HUES48 (cell line): ENCODE results near the gene EXOSC10.

Experiments used
- H3K27ac ChIP-seq: one replicate; pipeline ENCODE4 v1.7.0; 2013; ENCODE audit warnings: low read depth, low read length, inconsistent platforms
- H3K27me3 ChIP-seq: 2 replicates; pipeline ENCODE4 v1.6.1; 2013; ENCODE audit warnings: mild to moderate bottlenecking, low read length; ENCODE audit not compliant: control insufficient read depth, insufficient read depth
- H3K36me3 ChIP-seq: 2 replicates; pipeline ENCODE4 v1.6.1; 2013; ENCODE audit warnings: low read length; ENCODE audit not compliant: control insufficient read depth, insufficient read depth
- H3K4me1 ChIP-seq: 2 replicates; pipeline ENCODE4 v1.6.1; 2013; ENCODE audit warnings: mild to moderate bottlenecking, low read length; ENCODE audit not compliant: control insufficient read depth, insufficient read depth
- H3K4me3 ChIP-seq: 2 replicates; pipeline ENCODE4 v1.5.1; 2013; ENCODE audit warnings: mild to moderate bottlenecking, low read depth, low read length
- H3K9ac ChIP-seq: 2 replicates; pipeline ENCODE4 v1.6.1; 2013; ENCODE audit warnings: mild to moderate bottlenecking, low read depth, low read length, moderate library complexity
- H3K9me3 ChIP-seq: 2 replicates; pipeline ENCODE4 v1.6.1; 2013; ENCODE audit warnings: low read length; ENCODE audit not compliant: control insufficient read depth, insufficient read depth

Gene EXOSC10

DNA sequence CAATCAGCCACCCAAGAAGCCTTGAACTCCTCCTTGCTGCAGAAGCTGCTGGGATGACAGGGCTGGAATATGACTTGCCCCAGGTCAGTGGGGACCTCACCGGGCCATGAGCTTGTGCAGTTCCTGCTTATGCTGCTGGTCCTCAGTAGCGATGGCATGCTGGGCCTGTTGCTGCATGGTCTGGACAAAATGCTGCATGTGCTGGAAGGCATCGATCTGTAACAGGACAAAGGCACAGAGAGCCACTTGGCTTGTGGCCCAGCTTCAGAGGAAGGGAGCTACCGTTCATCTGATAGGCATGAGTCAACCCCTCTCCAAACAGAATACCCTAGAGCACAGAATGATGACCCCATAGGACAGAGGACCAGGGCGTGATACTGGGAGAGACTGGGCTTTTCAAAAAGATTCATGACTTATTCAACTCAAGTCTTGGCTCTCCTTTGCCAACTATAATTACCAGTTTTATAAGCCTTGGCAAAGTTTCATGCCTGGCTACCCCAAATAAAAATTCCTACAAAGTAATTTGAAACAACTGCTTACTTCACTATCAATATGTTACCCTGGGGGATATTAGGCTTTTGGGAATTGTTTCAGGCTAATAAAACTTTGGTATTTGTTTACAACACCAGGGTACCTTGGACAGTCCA lies 34.7 kb upstream of the EXOSC10 start:
- no peak overlapping the region for H3K27ac ChIP-seq
- H3K27me3 ChIP-seq: no peaks in the 10 kb centered on the region
- peaks cover 87% of the 10 kb centered on the region for H3K36me3 ChIP-seq
- no peaks in the 10 kb centered on the region for H3K9me3 ChIP-seq
- H3K4me3 ChIP-seq: no peak overlapping the region
- no peak overlapping the region for H3K9ac ChIP-seq
- H3K4me1 ChIP-seq: no peaks in the 10 kb centered on the region

GRCh38 chr1:11132563-11133293 lies 33.1 kb upstream of the EXOSC10 start:
- no peaks in the 10 kb centered on the region for H3K4me1 ChIP-seq
- H3K36me3 ChIP-seq: peaks cover 87% of the 10 kb centered on the region
- no peak overlapping the region for H3K9ac ChIP-seq
- H3K27me3 ChIP-seq: no peaks in the 10 kb centered on the region
- H3K27ac ChIP-seq: no peak overlapping the region
- H3K4me3 ChIP-seq: no peak overlapping the region
- no peaks in the 10 kb centered on the region for H3K9me3 ChIP-seq

GRCh38 chr1:11131816-11132215 lies 32.1 kb upstream of the EXOSC10 start:
- H3K9me3 ChIP-seq: no peaks in the 10 kb centered on the region
- H3K27me3 ChIP-seq: no peaks in the 10 kb centered on the region
- no peak overlapping the region for H3K4me3 ChIP-seq
- H3K4me1 ChIP-seq: no peaks in the 10 kb centered on the region
- no peak overlapping the region for H3K9ac ChIP-seq
- peaks cover 89% of the 10 kb centered on the region for H3K36me3 ChIP-seq
- H3K27ac ChIP-seq: no peak overlapping the region

GRCh38 chr1:11130406-11130805 lies 30.7 kb upstream of the EXOSC10 start:
- Histone ChIP-seq H3K36me3 (peaks cover 96% of the 10 kb centered on the region), H3K9ac (no peak overlapping the region), H3K4me1 (no peaks in the 10 kb centered on the region), H3K27me3 (no peaks in the 10 kb centered on the region), H3K4me3 (no peak overlapping the region), H3K27ac (no peak overlapping the region), H3K9me3 (no peaks in the 10 kb centered on the region)

DNA sequence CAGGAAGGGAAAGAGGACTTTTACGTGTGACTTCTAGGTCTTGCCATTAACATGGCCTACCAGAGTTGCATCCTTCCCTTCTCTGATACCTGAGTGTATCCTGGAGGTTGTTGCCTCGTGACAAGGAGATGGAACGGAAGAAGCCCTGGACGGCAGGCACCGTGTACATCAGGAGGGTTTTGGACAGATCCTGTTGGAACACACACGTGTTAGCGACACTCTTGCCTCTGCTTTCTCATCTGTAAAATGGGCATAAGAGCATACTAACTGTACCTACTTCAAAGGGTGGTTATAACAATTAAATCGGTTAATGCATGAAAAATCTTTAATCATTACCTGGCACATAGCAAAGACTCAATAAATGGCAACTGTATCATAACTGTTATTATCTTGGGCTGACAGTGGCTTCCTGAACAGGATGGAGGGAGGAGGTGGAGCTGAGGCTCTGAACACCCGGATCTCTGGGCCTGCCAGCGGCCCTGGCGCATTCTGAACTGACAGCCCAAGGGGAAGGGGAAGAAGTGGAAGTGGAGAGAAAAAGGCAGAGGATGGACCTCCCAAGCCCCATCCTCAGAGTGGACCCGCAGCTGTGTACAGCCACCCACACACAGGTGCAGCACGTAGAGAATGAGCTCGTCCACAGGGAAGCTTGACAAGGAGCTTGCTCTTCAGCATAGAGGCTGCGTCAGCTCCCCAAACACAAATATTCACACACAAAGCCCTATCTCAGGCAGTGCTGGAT lies 30.2 kb upstream of the EXOSC10 start:
- Histone ChIP-seq H3K4me3 (no peak overlapping the region), H3K36me3 (peaks cover 97% of the 10 kb centered on the region), H3K27me3 (no peaks in the 10 kb centered on the region), H3K4me1 (no peaks in the 10 kb centered on the region), H3K9ac (no peak overlapping the region), H3K27ac (no peak overlapping the region), H3K9me3 (no peaks in the 10 kb centered on the region)

- Histone ChIP-seq H3K9me3 (no peaks in the 10 kb centered on the region), H3K27ac (no peak overlapping the region), H3K36me3 (peaks cover 92% of the 10 kb centered on the region), H3K4me1 (no peaks in the 10 kb centered on the region), H3K4me3 (no peak overlapping the region), H3K9ac (no peak overlapping the region), H3K27me3 (no peaks in the 10 kb centered on the region)
Observed at GRCh38 chr1:11126569-11126968, 26.9 kb upstream of the EXOSC10 start.

DNA sequence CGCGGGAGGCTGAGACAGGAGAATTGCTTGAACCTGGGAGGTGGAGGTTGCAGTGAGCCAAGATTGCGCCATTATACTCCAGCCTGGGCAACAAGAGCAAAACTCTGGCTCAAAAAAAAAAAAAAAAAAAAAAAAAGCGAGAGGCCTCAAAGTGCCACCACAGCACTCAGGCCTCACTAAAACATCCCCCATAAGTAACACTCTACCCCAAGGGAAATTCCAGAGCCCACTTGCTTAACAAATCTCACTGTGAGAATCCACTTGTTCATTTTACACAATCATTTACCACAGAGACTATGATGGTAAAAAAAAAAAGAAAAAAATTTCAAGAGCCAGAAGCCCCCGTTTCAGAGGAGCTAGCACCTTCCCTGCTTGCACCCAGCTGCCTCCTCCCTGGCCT lies 26.3 kb upstream of the EXOSC10 start:
- Histone ChIP-seq H3K36me3 (peaks cover 92% of the 10 kb centered on the region), H3K27ac (no peak overlapping the region), H3K4me1 (no peaks in the 10 kb centered on the region), H3K4me3 (no peak overlapping the region), H3K9me3 (no peaks in the 10 kb centered on the region), H3K9ac (no peak overlapping the region), H3K27me3 (no peaks in the 10 kb centered on the region)

GRCh38 chr1:11124965-11125364 lies 25.3 kb upstream of the EXOSC10 start:
- H3K9me3 ChIP-seq: no peaks in the 10 kb centered on the region
- no peak overlapping the region for H3K9ac ChIP-seq
- no peaks in the 10 kb centered on the region for H3K4me1 ChIP-seq
- peaks cover 90% of the 10 kb centered on the region for H3K36me3 ChIP-seq
- no peaks in the 10 kb centered on the region for H3K27me3 ChIP-seq
- H3K27ac ChIP-seq: no peak overlapping the region
- H3K4me3 ChIP-seq: no peak overlapping the region

DNA sequence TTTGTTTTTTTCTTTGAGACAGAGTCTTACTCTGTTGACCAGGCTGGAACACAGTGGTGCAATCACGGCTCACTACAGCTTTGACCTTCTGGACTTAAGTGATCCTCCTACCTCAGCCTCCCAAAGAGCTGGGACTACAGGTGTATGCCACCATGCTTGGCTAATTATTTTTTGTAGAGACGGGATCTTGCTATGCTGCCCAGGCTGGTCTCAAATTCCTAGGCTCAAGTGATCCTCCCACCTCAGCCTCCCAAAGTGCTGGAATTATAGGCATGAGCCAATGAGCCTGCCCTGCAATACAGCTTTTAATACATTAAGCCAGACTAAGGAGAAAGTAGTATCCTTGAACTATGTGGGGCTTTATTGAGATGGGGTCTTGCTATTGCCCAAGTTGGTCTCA lies 16.6 kb upstream of the EXOSC10 start:
- Histone ChIP-seq H3K9ac (no peak overlapping the region), H3K36me3 (peaks cover 81% of the 10 kb centered on the region), H3K4me3 (no peak overlapping the region), H3K27me3 (no peaks in the 10 kb centered on the region), H3K9me3 (no peaks in the 10 kb centered on the region), H3K4me1 (no peaks in the 10 kb centered on the region), H3K27ac (no peak overlapping the region)

GRCh38 chr1:11114966-11115365 lies 15.3 kb upstream of the EXOSC10 start:
- H3K36me3 ChIP-seq: peaks cover 80% of the 10 kb centered on the region
- H3K9me3 ChIP-seq: no peaks in the 10 kb centered on the region
- H3K4me1 ChIP-seq: no peaks in the 10 kb centered on the region

More at GRCh38 chr1:11114966-11115365, 15.3 kb upstream of the EXOSC10 start:
- Histone ChIP-seq H3K27ac (no peak overlapping the region), H3K27me3 (no peaks in the 10 kb centered on the region), H3K9ac (no peak overlapping the region), H3K4me3 (no peak overlapping the region)
